Upper lobe of left lung (tissue), 4 donors: Measurements from ENCODE around the gene SWT1.

Experiments
- CTCF ChIP-seq, 6 experiments: fragments of 450-650 bp in 4 of 6; fragments of 200-600 bp in 2 of 6; sonication (generic) in 2 of 6; IDR thresholded peaks; one replicate each; pipeline ENCODE4 v1.5.1; 2016 to 2019; ENCODE audit warnings: antibody characterized with exemption in 6 of 6
- POLR2A ChIP-seq, 4 donors: fragments of 450-650 bp; IDR thresholded peaks; one replicate each; pipeline ENCODE4 v1.5.1; 2016 to 2017; ENCODE audit warnings: antibody characterized with exemption in 4 of 4, mild to moderate bottlenecking in 2 of 4

- TF ChIP-seq CTCF (IDR thresholded peaks at IDR 0.05) = peak in 2 of 6 experiments; percentile 7 to 23
- no peak for TF ChIP-seq POLR2A (IDR thresholded peaks at IDR 0.05)
These were observed 160.9 kb downstream of the SWT1 start for GRCh38 chr1:185317886-185318310.
